ENCODE results near the gene PLPPR3.

PLPPR3 gene

GRCh38 chr19:782878-783668, 38.7 kb downstream of the PLPPR3 start:
- Histone ChIP-seq H3K27ac (replicated peaks) (no peak overlapping the region), H3K4me3 (replicated peaks; ENCODE audit: insufficient read depth, low read length) (no peak overlapping the region)

GRCh38 chr19:782185-782877, 39.4 kb downstream of the PLPPR3 start:
- no peak overlapping the region for H3K4me3 ChIP-seq (replicated peaks; ENCODE audit: insufficient read depth, low read length)
- H3K27ac ChIP-seq (replicated peaks), result no peak overlapping the region
- no peaks in the 10 kb centered on the region for H3K27me3 ChIP-seq (ENCODE audit: insufficient read depth, poor library complexity, severe bottlenecking)
- no peak for DNase-seq (ENCODE audit: low read depth in 1 of 2, low spot score in 1 of 2)
- TF ChIP-seq CTCF (IDR thresholded peaks at IDR 0.05; ENCODE audit: insufficient read depth, low read length) (no peak), REST (IDR thresholded peaks at IDR 0.05; ENCODE audit: insufficient replicate concordance, low read depth) (no peak), GABPA (IDR thresholded peaks at IDR 0.05; ENCODE audit: low read depth) (no peak), SPI1 (IDR thresholded peaks at IDR 0.05; ENCODE audit: borderline replicate concordance, low read depth) (no peak), POLR2AphosphoS5 (IDR thresholded peaks at IDR 0.05; ENCODE audit: low read depth) (no peak)

More at GRCh38 chr19:782878-783668, 38.7 kb downstream of the PLPPR3 start:
- no peak for TF ChIP-seq CTCF (IDR thresholded peaks at IDR 0.05; ENCODE audit: insufficient read depth, low read length)
- no peak for TF ChIP-seq SPI1 (IDR thresholded peaks at IDR 0.05; ENCODE audit: borderline replicate concordance, low read depth)
- no peak for TF ChIP-seq GABPA (IDR thresholded peaks at IDR 0.05; ENCODE audit: low read depth)
- TF ChIP-seq REST (IDR thresholded peaks at IDR 0.05; ENCODE audit: insufficient replicate concordance, low read depth), result no peak
- no peak for TF ChIP-seq POLR2AphosphoS5 (IDR thresholded peaks at IDR 0.05; ENCODE audit: low read depth)
- DNase-seq (ENCODE audit: low read depth in 1 of 2, low spot score in 1 of 2), result no peak
- H3K27me3 ChIP-seq (ENCODE audit: insufficient read depth, poor library complexity, severe bottlenecking), result no peaks in the 10 kb centered on the region

GRCh38 chr19:781800-782184, 40.0 kb downstream of the PLPPR3 start:
- Histone ChIP-seq H3K27ac (replicated peaks) (no peak overlapping the region), H3K4me3 (replicated peaks; ENCODE audit: insufficient read depth, low read length) (no peak overlapping the region), H3K27me3 (ENCODE audit: insufficient read depth, poor library complexity, severe bottlenecking) (no peaks in the 10 kb centered on the region)
- TF ChIP-seq REST (IDR thresholded peaks at IDR 0.05; ENCODE audit: insufficient replicate concordance, low read depth), result no peak
- no peak for TF ChIP-seq POLR2AphosphoS5 (IDR thresholded peaks at IDR 0.05; ENCODE audit: low read depth)
- TF ChIP-seq CTCF (IDR thresholded peaks at IDR 0.05; ENCODE audit: insufficient read depth, low read length), result no peak
- TF ChIP-seq GABPA (IDR thresholded peaks at IDR 0.05; ENCODE audit: low read depth), result no peak
- no peak for DNase-seq (ENCODE audit: low read depth in 1 of 2, low spot score in 1 of 2)
